ENCODE results near the gene COPS7A.

The COPS7A gene

GRCh38 chr12:6752167-6752920 lies 28.5 kb downstream of the COPS7A start:
- peak; percentile 61 for DNase-seq

- peak; percentile 99 for DNase-seq
These were observed 29.3 kb downstream of the COPS7A start, which contains the start of gene MLF2 for GRCh38 chr12:6752921-6753771. Gene MLF2 (minus strand): TSS chr12:6753141. CDS start chr12:6752334, 807 bp downstream.

DNA sequence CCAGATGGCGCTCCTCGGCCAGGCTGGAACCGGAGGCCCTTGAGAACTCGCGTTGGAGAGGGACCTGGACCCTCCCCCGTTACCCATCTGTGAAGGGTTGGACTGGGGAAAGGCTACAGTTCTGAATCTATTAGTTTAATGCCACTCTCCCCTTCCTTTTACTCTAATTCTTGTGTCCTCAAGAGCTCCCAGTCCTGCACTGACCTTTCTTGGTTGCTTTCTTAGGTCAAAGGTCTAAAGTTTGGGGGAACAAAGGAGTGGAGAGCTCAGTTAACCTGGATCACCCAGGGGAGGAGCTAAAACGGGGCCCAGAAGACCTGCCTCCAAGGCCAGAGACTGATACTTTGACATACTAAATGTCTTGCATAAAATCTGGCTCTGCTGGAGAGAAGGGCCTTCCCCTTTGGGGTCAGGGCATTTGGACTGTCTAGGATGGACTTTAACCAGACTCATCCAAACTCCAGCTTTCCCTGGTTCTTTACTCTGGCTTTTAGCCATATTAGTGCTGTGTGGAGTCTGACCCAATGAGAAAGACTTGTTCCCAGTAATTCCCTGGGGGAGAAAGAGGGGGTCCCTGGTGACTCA lies 30.0 kb downstream of the COPS7A start:
- DNase-seq = no peak

DNA sequence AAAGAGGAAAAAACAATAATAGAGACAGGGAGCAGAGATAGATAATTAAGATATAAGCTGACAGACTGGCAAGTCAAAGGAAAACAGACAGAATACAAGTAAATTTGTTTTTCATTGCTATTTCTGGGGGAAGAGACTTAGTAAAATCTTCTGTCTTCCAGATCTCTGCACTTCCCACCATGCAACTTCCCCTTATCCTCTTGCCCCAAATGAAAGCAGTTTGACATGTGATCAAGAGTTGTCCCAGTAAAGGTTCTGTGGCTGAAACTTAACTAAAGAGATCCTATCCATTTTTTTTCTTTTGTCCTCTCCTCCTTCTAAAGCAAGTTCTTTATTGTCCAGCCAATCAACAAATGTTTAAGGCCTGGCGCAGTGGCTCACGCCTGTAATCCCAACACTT lies 30.6 kb downstream of the COPS7A start:
- DNase-seq = no peak

GRCh38 chr12:6757028-6757690 lies 33.3 kb downstream of the COPS7A start:
- DNase-seq = no peak

DNA sequence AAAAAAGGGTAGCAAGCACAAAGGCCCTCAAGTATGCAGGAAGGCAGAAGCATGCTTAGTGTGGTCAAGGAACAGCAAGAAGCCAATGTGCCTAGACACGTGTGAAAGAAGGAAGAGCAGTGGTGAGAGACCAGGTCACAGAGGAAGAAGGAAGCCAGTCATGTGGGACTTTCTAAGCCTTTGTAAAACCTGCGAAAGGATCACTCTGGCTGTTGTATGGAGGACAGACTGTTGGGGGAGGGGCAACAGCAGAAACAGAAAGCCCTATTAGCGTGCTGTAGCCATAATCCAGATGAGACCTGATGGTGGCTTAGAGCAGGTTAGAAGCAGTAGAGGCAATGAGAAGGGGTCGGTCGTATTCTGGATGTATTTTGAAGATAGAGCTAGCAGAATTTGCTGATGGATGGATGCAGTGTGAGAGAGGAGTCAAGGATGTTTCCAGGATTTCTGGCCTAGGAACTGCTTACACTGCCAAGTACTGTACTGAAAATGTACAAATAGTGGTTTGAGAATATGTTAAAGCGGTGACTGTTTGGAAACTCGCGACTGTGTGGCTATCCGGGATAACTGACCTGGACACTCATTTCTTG lies 34.8 kb downstream of the COPS7A start:
- DNase-seq = no peak

GRCh38 chr12:6759741-6760140 lies 35.9 kb downstream of the COPS7A start:
- DNase-seq = no peak

GRCh38 chr12:6763380-6763779 lies 39.5 kb downstream of the COPS7A start:
- no peak for DNase-seq

DNA sequence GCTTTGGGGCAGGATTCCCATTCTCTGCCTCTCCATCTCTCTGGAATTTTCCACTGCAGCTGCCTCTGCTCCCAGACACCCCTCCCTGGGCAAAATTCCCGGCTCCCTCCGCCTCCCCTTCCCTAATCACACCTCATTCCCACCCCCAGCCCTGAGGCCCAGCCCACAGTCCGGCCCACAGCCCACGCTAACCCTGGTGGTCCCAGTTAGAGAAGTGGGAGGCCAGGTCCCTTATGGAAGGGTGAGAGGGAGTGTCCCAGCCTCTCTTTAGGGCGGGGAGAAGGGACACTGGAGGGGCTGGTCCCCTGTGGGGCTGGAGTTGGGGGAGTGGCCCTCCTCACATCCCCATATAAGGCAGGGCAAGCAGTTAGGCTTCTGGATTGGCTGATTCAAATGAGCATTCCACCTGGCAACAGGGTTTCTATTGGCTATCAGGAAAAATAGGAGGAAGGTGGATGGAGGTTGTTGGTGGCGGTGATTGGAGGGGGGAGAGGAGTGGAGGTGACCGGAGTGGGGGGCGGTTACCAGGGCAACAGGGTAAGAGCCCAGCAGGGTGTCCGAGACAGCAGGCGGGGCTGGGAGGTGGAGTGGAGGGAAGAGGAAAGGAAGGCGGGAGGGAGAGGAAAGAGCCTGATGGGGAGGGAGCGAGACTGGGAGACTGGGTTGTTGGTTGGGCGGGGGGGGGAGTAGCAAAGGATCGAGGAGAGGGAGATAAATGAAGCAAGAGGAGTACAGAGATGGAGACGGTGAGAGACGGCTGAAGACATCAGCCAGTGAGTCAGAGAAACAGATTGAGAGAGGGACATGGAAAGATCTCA lies 40.4 kb downstream of the COPS7A start:
- DNase-seq = peak; percentile 100

- DNase-seq = no peak
These were observed 41.3 kb downstream of the COPS7A start for GRCh38 chr12:6765048-6765633.

DNA sequence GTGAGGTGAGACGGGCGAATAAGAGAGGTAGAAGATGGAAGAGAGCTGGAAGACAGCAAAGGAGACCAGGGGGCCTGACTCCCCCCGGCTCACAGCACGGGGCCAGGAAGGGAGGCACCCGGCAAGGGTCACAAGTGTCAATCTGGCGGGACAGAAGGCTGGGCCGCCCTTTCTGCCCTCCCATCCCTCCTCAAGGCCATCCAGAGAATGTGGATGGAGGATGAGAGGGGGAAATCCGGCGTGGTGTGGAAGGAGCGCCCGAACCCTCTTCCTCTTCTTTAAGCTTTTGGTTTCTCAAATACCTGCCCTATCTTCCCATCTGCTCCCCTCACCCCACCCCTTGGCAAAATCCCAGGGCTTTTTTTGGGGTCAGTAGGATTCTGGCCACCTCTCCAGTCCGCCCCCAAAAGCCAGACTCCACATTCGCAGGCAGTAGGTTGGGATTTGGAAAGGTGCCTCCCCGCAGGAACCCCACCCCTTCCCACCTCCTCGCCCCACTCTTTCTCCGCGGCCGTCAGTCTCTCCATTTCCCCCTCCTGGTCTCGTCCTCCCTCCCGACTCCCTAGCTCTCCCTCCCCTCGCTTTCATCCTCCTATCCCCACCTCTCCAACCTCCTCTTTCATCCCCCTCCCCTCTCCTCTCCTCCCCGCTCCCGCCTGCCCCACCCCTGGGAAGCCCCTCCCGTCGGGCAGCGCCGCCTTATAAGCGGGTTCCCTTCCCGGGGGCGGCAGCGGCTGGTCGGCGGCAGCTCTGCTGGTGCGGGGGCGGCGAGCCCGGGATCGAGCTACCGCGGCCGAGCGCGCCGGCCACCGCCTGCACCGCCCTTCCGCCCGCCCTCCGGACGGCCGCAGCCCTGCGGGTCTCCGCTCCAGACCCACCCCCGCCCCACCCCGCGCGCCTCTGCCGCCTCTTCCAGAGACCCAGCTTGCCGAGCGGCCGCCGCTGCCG lies 42.1 kb downstream of the COPS7A start, which contains the start of gene PTMS:
Gene PTMS, plus strand, starts transcription at position 730 of the 948 bp plus-strand sequence. CDS start 343 bp downstream, outside the sequence.
- DNase-seq = peak; percentile 97

DNA sequence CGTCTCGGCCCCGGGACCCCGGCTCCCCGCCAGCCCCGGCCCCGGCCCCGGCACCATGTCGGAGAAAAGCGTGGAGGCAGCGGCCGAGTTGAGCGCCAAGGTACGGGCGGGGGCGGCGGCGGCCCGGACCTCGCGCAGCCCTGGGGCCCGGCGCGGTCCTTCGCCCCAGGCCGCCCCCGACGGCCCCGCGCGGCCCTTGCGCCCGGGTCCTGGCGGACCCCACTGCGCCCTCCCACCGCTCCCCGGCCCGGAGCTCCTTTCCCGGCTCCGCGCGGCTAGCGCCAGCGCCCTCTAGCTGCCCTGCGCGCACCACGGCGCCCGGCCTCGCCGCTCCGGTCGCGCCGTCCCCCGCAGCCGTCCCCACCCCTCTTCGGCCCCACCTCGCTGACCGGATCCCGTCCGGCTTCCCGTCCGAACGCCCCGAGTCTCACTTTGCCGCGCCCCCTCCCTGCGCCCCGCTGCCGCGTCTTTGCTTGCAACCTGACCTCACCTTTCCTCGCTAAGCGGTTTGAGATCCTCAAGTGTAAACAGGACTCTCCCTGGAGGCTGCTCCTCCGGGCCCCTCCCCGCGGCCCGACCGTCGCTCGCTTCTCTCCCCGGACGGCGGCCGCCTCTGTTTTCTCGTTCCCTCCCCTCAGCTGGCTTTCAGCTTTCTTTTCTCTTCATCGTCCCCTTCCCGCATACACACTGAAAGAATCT lies 43.0 kb downstream of the COPS7A start:
- DNase-seq = peak; percentile 56

DNA sequence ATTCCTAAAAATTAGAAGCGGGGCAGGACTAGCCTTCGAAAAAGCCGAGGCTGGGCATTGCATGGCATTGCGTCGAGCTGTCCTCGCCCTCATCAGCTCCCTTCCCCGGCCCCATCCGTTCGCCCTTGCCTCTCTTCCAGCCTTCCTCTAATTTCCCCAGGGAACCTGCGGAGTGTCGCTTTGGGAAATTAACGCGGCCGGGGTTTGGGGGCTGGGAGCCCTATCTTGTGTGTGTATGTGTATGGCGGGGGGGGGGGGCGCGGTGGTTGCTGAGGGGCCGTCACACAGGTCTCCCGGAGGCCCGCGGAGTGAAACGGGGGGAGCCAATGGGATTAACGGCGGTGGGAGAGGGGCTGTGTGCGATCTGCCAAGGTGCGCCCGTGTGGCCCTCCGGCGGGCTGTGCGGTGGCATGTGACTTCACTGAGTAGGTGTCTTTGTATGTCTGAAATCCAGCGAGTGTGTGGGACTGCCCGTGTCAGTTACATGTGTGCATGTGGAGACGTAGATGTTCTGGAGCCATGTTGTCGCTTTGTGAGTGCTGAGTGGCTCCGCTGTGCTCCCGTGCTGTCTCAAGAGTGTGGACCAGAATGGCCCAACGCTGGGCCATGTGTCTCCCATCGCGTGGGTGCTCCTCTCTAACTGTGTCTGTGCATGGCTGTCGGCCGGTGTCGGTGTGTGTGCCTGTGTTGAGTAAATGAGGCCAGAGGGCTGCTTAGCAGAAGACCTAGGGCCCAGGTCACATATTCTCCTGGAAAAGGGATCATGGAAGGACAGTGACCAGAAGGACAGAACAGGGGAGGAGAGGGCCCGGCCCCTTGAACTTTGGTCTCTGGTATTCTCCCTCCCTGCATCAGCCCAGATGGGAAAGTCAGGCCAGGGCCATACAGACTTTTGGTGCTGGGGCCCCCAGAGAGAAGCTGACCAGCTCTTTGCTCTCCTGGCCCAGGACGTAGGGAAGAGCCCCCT lies 43.8 kb downstream of the COPS7A start:
- no peak for DNase-seq

GRCh38 chr12:6768437-6768914 lies 44.6 kb downstream of the COPS7A start:
- DNase-seq = no peak

DNA sequence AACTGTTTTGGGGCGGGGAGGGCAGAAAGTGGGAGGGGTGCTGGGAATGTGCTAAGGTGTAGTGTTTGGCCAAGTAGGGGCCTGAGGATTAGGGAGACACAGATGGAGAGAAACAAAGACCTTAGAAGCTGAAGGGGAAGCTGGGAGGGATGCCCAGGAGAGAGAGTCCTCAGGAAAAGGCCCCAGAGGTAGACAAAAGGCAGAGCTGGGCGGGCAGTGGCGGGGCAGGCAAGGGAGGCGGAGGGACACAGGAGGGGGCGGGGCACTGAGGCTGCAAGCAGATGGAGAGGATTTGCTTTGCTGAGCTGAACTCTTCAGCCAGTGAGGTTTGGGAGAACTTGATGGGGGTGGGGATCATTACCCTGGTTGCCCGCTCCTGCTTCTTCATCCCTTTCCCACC lies 45.1 kb downstream of the COPS7A start:
- peak; percentile 39 for DNase-seq

DNA sequence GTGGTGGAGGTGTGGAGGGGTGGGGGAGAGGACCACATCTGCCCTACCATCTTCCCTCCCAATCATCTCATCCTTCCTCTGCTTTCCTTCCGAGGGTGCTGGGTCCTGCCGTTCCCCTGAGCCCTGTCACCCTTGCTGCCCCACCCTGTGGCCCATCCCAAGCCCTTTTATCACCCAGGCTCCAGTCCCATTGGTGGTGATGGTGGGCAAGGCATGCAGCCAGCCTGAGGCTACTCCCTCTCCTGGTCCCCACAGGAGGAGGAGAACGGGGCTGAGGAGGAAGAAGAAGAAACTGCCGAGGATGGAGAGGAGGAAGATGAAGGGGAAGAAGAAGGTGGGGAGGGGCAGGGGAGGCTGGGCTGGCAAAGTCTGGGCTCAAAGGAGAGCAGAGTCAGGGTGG lies 45.8 kb downstream of the COPS7A start:
- DNase-seq = no peak

- DNase-seq = no peak
These were observed 46.2 kb downstream of the COPS7A start for GRCh38 chr12:6770094-6770493.

- no peak for DNase-seq
These were observed 46.8 kb downstream of the COPS7A start for GRCh38 chr12:6770600-6770999.

All from fibroblast of skin of right quadriceps (primary cell).